ENCODE measurements around the gene SDK1. TPM values are rescaled to one million over a fixed set of nuclear protein-coding genes. Genes with fewer than 3 reads are reported as not detected.
"Not testable (repeated sequence)": the region's sequence is repeated elsewhere in the genome, so short reads cannot be mapped to it uniquely, and the experiment has no call there.

The SDK1 gene
- total RNA-seq, 4 donors from 2014 or later = 2.5 to 12.9 (median 6.1) TPM

GRCh38 chr7:4234498-4234855 lies 933.4 kb downstream of the SDK1 start:
- TF ChIP-seq POLR2AphosphoS5 (IDR thresholded peaks at IDR 0.05) = no peak
- TF ChIP-seq EP300 (IDR thresholded peaks at IDR 0.05) = no peak
- TF ChIP-seq POLR2A (IDR thresholded peaks at IDR 0.05) = no peak
- TF ChIP-seq CTCF (IDR thresholded peaks at IDR 0.05) = no peak
- H3K4me1 ChIP-seq = no peaks in the 10 kb centered on the region
- H3K27ac ChIP-seq = no peak overlapping the region
- 91% methylated on average over 11 of the region's 12 CpGs for WGBS
- H3K36me3 ChIP-seq = no peaks in the 10 kb centered on the region
- H3K9me3 ChIP-seq = no peaks in the 10 kb centered on the region
- no peaks in the 10 kb centered on the region for H3K27me3 ChIP-seq
- no peak overlapping the region for H3K4me3 ChIP-seq
- no peak for DNase-seq (ENCODE audit: low spot score in 2 of 2)

- H3K27me3 ChIP-seq = no peaks in the 10 kb centered on the region
- no peak for TF ChIP-seq POLR2AphosphoS5 (IDR thresholded peaks at IDR 0.05)
- TF ChIP-seq POLR2A (IDR thresholded peaks at IDR 0.05) = no peak
- TF ChIP-seq CTCF (IDR thresholded peaks at IDR 0.05) = no peak
- TF ChIP-seq EP300 (IDR thresholded peaks at IDR 0.05) = no peak
- DNase-seq (ENCODE audit: low spot score in 2 of 2) = no peak
- H3K36me3 ChIP-seq = no peaks in the 10 kb centered on the region
- H3K9me3 ChIP-seq = no peaks in the 10 kb centered on the region
- 92% methylated on average over 9 of the region's 9 CpGs for WGBS
- no peaks in the 10 kb centered on the region for H3K4me1 ChIP-seq
- no peak overlapping the region for H3K27ac ChIP-seq
- H3K4me3 ChIP-seq = no peak overlapping the region
These were observed 933.8 kb downstream of the SDK1 start for GRCh38 chr7:4234886-4235285.

- Histone ChIP-seq H3K4me1 (no peaks in the 10 kb centered on the region), H3K4me3 (no peak overlapping the region), H3K9me3 (no peaks in the 10 kb centered on the region), H3K27ac (no peak overlapping the region), H3K36me3 (no peaks in the 10 kb centered on the region), H3K27me3 (no peaks in the 10 kb centered on the region)
- TF ChIP-seq CTCF (IDR thresholded peaks at IDR 0.05) (no peak), POLR2A (IDR thresholded peaks at IDR 0.05) (no peak), EP300 (IDR thresholded peaks at IDR 0.05) (no peak), POLR2AphosphoS5 (IDR thresholded peaks at IDR 0.05) (no peak)
- WGBS = 95% methylated on average over 6 of the region's 14 CpGs
- DNase-seq (ENCODE audit: low spot score in 2 of 2) = no peak
These were observed 934.5 kb downstream of the SDK1 start for GRCh38 chr7:4235596-4235995.

GRCh38 chr7:4236389-4236788 lies 935.3 kb downstream of the SDK1 start:
- H3K27ac ChIP-seq = no peak overlapping the region
- no peaks in the 10 kb centered on the region for H3K4me1 ChIP-seq
- no peak for DNase-seq (ENCODE audit: low spot score in 2 of 2)
- no peaks in the 10 kb centered on the region for H3K9me3 ChIP-seq
- 95% methylated on average over 12 of the region's 12 CpGs for WGBS
- no peak overlapping the region for H3K4me3 ChIP-seq
- no peaks in the 10 kb centered on the region for H3K27me3 ChIP-seq
- no peak for TF ChIP-seq POLR2AphosphoS5 (IDR thresholded peaks at IDR 0.05)
- H3K36me3 ChIP-seq = no peaks in the 10 kb centered on the region

- H3K4me1 ChIP-seq; H3K27me3 ChIP-seq; H3K9me3 ChIP-seq; H3K4me3 ChIP-seq; H3K27ac ChIP-seq; H3K36me3 ChIP-seq; DNase-seq (ENCODE audit: low spot score in 2 of 2): not testable (repeated sequence)
- WGBS = 92% methylated on average over 5 of the region's 5 CpGs
These were observed 935.8 kb downstream of the SDK1 start for GRCh38 chr7:4236873-4237272.

GRCh38 chr7:4237296-4238235 lies 936.5 kb downstream of the SDK1 start:
- Histone ChIP-seq H3K4me3 (no peak overlapping the region), H3K4me1 (no peaks in the 10 kb centered on the region), H3K27ac (no peak overlapping the region), H3K36me3 (no peaks in the 10 kb centered on the region), H3K27me3 (no peaks in the 10 kb centered on the region), H3K9me3 (no peaks in the 10 kb centered on the region)
- TF ChIP-seq POLR2AphosphoS5 (IDR thresholded peaks at IDR 0.05) = no peak
- no peak for TF ChIP-seq EP300 (IDR thresholded peaks at IDR 0.05)
- TF ChIP-seq POLR2A (IDR thresholded peaks at IDR 0.05) = no peak
- TF ChIP-seq CTCF (IDR thresholded peaks at IDR 0.05) = no peak
- WGBS = 92% methylated on average over 23 of the region's 25 CpGs
- DNase-seq (ENCODE audit: low spot score in 2 of 2) = peak in 1 of 2 donors; percentile 34
